ENCODE measurements around the gene NEURL1.
"Not testable (repeated sequence)": the region's sequence is repeated elsewhere in the genome, so short reads cannot be mapped to it uniquely, and the experiment has no call there.

The NEURL1 gene

DNA sequence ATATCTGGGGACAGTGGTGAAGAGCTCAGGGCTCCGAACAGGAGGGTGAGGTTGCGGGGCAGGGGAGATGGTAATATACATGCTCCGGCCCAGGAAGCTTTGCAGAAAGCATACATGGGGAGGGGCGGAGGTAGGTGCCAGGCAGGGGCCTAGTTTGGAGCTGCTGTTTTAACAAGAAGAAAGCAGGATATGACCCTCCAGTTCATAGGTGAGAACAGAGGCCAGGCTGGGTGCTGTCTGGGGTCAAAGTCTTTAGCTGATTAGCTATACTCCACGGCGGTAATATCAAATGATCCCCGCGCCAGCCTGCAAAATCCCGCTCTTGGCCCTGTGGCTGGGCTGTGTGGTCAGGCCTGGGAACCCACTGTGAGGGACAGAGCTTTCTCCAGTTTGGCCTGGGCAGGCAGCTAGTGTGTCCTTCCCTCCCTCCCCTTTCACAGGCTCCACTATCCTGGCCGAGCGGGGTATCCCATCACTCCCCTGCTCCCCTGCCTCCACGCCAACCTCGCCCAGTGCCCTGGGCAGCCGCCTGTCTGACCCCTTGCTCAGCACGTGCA is 95.6 kb downstream of the NEURL1 start:
- DNase-seq = no peak

DNA sequence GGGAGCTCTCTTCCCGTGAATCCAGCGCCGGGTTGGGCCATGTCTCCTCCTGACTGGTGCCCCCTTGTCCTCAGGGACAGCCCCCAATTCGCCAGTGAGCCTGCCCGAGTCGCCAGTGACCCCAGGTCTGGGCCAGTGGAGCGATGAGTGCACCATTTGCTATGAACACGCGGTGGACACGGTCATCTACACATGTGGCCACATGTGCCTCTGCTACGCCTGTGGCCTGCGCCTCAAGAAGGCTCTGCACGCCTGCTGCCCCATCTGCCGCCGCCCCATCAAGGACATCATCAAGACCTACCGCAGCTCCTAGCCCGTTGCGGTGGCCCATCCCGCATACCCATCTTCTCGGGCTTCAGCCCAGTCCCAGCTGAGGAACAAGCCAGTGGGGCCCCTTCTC is 96.6 kb downstream of the NEURL1 start:
- no peak for DNase-seq

- no peak for DNase-seq
These were observed 97.3 kb downstream of the NEURL1 start for GRCh38 chr10:103590744-103591291.

DNA sequence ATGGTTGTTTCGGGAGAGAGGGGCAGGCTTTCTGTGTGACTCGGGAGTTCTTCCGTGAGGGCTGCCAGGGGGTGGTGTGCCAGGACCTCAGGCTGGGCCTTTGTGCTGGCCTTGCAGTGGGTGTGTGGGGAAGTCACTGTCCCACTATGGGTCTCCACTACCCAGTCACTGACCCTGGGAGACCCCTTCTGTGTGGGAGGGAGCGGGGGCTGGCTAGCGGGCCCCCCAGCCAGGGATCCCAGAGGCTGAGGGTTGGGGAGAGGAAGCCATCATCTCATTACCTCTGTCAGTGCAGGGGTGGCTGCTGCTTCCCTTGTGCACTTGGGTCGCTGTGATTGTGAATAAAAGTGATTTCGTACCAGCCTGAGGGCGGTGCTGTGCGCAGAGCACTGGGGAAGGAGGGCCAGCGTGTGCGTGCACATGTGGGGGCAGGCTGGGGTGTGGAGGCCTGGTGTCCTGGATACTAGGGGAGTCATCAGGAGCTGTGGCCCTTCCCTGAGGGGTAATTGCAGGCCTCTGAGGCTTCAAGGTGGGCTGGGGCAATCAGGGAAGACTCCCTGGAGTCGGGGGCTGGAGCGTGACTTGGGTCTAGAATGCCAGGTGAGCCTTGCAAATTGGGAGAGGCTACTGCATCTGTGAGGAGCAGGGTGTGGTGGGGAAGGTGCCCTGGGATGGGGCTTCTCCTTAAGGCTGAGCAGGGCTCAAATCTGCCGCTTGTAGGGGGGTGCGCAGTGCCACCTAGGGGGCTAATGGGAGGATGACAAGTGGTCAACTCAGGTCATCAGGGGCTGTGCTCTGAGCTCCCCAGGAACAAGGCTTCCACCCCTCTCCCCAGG is 98.9 kb downstream of the NEURL1 start:
- peak; percentile 66 for DNase-seq

GRCh38 chr10:103593022-103593570 is 99.6 kb downstream of the NEURL1 start:
- DNase-seq = no peak

DNA sequence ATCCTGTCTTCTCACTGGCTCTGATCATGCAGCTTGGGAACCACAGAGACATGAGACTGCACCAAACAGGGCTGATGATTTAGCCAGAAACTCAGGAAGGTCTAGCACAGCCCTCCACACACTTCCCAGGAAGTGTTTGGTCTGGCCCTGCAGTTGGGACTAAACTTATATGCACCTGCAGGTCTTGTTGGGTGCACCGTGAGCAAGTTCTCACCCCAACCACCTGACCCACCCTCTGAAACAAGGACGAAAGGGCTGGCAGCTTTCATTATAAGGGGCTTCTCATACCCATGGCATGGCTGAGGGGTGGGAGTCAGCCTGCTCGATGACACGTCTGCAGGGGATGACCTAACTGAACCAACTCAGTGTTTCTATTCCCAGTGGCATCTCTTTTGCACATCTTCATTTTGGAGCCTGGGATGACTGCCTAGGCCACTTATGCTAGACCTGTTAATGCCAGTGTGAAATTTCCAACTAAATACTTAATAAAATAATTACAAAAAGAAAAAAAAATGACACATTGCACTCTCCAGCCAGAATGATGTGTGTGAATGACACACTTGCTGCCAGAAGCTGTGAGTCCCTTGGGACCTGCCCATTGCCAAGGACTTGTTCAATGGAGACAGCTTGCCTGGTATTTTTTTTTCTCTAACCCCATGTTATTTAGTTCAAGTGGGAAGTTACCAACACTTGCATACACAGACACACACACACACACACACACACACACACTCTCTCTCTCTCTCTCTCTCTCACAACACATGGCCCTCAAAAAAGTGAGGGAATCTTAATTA is 102.6 kb downstream of the NEURL1 start:
- DNase-seq = no peak

- DNase-seq = no peak
These were observed 103.5 kb downstream of the NEURL1 start for GRCh38 chr10:103597003-103597402.

DNA sequence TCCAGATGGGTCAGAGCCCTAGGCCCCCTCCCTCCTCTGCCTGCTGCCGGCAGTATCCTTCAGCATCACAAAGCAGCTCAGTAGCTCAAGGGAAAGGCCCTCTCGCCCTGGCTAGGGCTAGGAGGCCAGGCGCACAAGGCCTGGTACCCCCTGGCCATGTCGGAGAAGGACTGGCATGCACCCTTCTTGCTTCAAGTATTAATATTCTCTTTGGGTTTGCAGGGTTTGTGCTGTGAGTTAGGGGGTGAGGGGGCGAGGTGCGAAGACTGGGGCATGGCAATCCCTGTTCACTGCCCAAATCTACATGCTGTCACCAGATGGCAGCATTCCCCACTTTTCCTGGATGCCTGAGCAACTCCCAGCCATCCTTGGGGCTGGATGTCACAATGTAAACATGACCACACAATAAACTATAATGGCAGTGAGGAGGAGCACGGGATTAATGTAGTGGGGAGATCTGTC is 105.2 kb downstream of the NEURL1 start:
- peak in 1 of 2 experiments; percentile 44 for DNase-seq

- no peak for DNase-seq
These were observed 105.7 kb downstream of the NEURL1 start for GRCh38 chr10:103599211-103599610.

DNA sequence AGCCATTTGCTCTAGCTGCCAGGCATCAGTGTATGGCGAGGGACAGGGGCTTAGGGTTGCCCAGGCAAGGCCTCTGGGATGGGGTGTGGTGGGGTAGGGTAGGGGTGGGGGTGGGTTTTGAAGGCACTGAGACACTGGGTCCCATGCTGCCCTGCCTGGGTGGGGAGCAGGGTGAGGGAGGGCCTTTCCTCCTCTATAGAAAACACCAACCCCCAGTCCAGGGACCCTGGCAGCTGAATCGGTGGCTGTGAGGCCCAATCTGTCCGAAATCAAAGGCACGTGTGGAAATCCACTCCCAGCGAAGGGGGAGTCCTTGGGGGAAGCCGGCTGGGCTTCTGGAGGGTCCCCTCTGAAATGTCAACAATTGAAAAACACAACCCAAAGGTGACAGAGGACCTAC is 106.4 kb downstream of the NEURL1 start:
- no peak for DNase-seq

DNA sequence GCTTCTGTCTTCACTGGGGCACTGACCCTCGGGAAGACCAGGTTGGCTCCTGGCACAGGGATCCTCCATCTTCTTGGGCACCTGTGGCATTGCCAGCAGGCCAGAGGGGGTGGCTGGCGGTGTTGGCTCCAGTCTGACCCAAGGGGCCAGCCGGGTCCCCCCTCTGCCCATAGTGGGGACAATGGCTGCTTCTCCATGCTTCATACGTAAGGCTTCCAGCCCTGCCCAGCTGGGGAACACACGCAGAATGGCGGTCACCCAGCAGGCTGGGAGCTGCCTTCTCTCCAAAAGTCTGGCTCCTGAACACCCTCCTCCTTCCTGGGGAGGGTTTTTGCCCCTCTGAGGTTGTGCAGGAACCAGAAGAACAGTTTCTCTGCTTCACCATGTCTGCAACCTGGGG is 106.8 kb downstream of the NEURL1 start:
- DNase-seq = no peak

DNA sequence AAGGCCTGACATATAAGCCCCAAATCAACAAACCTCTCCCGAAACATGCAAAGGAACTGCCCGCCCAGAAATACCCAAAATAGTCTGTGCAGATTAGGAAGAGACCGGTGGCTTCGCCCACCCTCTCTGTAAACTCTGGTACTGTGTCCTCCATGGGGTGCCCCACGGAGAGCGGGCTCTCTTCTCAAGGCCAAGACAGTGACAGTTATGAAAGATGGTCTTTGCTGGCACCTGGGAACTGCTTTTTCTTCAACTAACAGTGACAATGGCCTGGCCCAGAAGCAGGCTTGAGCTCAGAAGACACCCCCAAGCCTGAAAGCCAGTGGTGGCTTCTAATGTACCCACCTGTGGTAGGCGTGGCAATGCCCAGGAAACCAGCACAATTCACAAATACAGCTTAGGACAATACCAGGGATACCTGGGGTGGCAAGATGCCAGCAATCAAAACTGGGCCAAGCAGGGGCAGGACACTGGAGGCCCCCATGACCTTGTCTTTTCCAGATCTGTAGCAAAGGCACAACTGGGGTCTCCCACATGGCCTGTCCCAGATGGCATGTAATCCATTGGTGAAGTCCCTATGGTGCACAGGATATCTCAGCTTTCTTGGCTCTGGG is 107.6 kb downstream of the NEURL1 start:
- no peak for DNase-seq

- no peak for DNase-seq
These were observed 108.7 kb downstream of the NEURL1 start for GRCh38 chr10:103602028-103602851.

DNA sequence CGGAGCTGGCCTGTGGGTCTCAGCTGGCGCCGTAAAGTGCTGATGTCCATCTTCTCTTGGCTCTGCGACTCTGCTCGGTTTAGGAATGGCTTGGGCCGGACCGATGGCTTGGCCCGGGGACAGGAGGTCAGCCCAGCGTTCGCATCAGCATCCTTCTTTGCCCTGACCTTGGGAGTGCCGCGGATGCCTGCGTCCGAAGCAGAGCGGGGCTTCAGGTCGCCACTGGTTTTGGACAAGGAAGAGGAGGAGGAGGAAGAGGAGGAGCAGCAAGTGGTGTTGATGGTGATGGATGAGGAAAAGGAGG is 109.3 kb downstream of the NEURL1 start:
- DNase-seq = no peak

DNA sequence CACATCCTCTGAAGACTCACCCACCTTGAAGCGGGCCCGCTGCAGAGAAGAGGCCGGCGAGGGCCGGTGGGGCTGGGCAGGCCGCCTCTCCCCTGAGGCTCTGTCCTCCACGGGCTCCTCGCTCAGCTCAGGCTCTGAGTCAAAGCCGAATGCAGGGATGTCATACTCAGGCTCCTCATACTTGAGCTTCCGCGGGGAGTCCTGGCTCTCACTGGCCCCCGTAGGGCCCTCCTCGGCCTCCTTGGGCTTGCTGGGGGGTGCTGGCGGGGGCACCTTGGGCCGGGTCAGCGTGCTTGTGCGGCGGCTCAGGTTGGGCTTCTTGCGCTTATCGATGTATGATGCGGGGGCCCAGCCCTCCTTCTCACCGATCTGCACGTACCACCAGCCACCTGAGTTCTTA is 109.9 kb downstream of the NEURL1 start:
- no peak for DNase-seq

DNA sequence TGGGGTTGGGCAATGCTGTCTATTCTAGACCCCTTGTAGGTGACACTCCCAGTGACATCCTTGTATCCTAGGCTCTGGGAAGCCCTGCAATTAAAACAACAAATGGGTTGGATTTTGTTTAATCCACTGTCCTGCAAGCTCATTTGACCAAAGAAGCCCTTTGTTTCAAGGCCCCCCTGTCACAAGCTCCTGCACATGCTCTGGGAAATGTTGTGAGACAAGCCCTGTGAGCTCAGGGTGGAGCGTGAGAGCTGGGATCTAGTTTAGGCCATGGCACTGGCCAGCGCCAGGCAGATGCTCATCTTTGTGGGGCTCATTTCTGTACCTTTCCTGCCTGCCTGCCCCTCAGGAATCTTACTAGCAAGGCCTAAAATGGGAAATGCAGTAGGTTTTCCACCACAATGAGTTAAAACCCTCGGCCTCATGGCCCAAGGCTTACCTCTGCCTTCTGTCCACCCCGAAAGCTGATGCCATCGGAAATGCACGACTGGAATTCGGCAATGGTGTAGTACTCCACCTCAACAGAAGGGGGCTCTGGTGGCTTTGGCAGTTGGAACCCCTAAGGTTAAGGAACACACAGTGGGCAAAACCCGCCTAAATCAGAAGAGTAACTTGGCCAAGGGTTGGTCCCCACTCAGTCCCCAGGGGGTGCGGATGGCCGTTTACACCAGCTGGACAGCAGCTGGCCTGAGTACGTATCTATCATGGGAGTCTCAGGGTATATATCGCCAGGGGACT is 112.0 kb downstream of the NEURL1 start:
- DNase-seq = peak; percentile 55 to 60

- not testable (repeated sequence) for DNase-seq
These were observed 112.6 kb downstream of the NEURL1 start for GRCh38 chr10:103606097-103606438.

DNA sequence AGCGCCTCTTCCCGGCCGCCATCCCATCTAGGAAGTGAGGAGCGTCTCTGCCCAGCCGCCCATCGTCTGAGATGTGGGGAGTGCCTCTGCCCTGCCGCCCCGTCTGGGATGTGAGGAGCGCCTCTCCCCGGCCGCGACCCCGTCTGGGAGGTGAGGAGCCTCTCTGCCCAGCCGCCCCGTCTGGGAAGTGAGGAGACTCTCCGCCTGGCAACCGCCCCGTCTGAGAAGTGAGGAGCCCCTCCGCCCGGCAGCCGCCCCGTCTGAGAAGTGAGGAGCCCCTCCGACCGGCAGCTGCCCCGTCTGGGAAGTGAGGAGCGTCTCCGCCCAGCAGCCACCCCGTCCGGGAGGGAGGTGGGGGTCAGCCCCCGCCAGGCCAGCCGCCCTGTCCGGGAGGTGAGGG is 113.5 kb downstream of the NEURL1 start:
- DNase-seq = not testable (repeated sequence)

DNA sequence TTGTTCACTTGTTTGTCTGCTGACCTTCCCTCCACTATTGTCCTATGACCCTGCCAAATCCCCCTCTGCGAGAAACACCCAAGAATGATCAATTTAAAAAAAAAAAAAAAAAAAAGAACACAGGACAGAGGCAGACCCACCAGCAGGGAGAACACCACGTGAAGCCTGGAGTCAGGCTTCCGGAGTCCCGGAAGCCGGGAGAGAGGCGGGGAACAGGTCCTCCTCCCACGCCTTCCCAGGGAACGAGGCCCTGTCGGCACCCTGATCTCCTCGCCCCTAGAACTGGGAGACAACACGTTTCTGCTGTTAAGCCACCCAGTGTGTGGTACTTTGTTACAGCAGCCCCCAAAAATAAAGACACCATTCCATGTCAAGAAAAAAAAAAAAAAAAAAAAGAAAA is 114.6 kb downstream of the NEURL1 start:
- DNase-seq = not testable (repeated sequence)

- no peak for DNase-seq
These were observed 116.0 kb downstream of the NEURL1 start for GRCh38 chr10:103609231-103610082.
